ENCODE results near the gene DARS2. TPM values are rescaled to one million over a fixed set of nuclear protein-coding genes. Genes with fewer than 3 reads are reported as not detected.

Gene DARS2
- total and polyA plus RNA-seq, 10 of the 15 experiments (the other 5 are each of a cell fraction or from before 2014, with no cell fraction given): 23.9 to 69.7 (median 37.3) TPM

DNA sequence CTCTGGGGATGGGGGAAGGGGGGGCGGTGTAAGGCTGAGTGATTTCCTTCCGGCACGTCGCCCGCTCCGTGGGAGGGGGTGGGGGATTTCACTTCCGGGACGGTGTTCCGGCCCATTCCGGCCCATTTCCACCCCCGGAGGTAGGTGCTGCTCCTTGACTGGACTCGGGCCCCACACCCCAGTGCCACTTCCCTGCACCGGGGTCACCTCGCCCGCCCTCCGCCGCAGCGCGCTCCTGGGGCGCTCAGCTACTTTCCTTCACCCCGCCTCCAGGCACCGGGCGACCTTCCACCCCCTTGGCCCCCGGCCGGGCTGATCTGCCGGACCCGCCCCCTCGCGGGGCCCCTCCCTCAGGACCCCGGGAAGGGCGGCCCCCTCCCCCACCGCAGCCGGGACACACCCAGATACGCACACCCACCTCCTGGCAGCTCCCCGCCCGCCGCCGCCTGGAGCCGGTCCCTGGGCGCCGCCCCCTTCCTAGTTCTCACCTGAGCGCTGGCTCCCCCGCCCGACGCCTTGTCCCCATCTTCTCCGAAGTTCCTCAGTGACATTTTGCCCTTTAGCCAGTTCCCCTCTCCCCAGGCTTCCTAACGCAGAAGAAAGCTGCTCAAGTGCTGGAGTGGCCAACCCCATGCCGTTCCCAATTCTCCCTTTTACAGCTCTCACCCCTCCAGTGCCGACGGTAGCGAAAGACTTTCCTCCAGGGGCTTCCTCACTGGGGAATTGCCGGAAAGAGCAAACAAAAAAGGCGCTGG, 44.0 kb downstream of the DARS2 start, which contains the start of gene ZBTB37 (continued):
- TF ChIP-seq, protein P1, sequence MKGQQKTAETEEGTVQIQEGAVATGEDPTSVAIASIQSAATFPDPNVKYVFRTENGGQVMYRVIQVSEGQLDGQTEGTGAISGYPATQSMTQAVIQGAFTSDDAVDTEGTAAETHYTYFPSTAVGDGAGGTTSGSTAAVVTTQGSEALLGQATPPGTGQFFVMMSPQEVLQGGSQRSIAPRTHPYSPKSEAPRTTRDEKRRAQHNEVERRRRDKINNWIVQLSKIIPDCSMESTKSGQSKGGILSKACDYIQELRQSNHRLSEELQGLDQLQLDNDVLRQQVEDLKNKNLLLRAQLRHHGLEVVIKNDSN (IDR thresholded peaks at IDR 0.05; ENCODE audit: borderline replicate concordance, extremely low read length, insufficient read depth, low read depth, low read length): no peak
- TF ChIP-seq, protein P2, sequence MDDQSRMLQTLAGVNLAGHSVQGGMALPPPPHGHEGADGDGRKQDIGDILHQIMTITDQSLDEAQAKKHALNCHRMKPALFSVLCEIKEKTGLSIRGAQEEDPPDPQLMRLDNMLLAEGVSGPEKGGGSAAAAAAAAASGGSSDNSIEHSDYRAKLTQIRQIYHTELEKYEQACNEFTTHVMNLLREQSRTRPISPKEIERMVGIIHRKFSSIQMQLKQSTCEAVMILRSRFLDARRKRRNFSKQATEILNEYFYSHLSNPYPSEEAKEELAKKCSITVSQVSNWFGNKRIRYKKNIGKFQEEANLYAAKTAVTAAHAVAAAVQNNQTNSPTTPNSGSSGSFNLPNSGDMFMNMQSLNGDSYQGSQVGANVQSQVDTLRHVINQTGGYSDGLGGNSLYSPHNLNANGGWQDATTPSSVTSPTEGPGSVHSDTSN (IDR thresholded peaks at IDR 0.05; ENCODE audit: insufficient replicate concordance, low read depth, low read length): no peak
- TF ChIP-seq MYB (IDR thresholded peaks at IDR 0.05; ENCODE audit: borderline replicate concordance, low read depth, low read length): no peak
- peak; percentile 91 for TF ChIP-seq MEF2B (IDR thresholded peaks at IDR 0.05; ENCODE audit: partially characterized antibody, poor library complexity, severe bottlenecking)
- no peak; the same call in 1 of the 2 replicates for TF ChIP-seq TARDBP (IDR thresholded peaks at IDR 0.05; ENCODE audit: borderline replicate concordance)
- TF ChIP-seq TBL1XR1 (IDR thresholded peaks at IDR 0.05; ENCODE audit: low read depth, low read length): no peak
- TF ChIP-seq, protein P3, sequence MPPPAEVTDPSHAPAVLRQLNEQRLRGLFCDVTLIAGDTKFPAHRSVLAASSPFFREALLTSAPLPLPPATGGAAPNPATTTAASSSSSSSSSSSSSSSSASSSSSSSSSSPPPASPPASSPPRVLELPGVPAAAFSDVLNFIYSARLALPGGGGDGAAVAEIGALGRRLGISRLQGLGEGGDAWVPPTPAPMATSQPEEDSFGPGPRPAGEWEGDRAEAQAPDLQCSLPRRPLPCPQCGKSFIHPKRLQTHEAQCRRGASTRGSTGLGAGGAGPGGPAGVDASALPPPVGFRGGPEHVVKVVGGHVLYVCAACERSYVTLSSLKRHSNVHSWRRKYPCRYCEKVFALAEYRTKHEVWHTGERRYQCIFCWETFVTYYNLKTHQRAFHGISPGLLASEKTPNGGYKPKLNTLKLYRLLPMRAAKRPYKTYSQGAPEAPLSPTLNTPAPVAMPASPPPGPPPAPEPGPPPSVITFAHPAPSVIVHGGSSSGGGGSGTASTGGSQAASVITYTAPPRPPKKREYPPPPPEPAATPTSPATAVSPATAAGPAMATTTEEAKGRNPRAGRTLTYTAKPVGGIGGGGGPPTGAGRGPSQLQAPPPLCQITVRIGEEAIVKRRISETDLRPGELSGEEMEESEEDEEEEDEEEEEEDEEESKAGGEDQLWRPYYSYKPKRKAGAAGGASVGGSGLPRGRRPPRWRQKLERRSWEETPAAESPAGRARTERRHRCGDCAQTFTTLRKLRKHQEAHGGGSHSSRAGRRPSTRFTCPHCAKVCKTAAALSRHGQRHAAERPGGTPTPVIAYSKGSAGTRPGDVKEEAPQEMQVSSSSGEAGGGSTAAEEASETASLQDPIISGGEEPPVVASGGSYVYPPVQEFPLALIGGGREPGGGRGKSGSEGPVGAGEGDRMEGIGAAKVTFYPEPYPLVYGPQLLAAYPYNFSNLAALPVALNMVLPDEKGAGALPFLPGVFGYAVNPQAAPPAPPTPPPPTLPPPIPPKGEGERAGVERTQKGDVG (CRISPR knock-in tag; IDR thresholded peaks at IDR 0.05): no peak
- TF ChIP-seq FOS (IDR thresholded peaks at IDR 0.05; ENCODE audit: borderline replicate concordance, extremely low read depth, insufficient read length): no peak
- TF ChIP-seq NR2F1 (conservative IDR thresholded peaks at IDR 0.05): peak; percentile 96
- no peak for TF ChIP-seq CHD1 (IDR thresholded peaks at IDR 0.05; ENCODE audit: low read depth, low read length)
- TF ChIP-seq MXI1 (IDR thresholded peaks at IDR 0.05; ENCODE audit: low read depth, low read length): no peak
- TF ChIP-seq SRF (IDR thresholded peaks at IDR 0.05; ENCODE audit: low read depth in 2 of 2, low read length in 2 of 2): no peak
- peak; percentile 8; the same call in 1 of the 2 replicates for TF ChIP-seq SREBF2 (IDR thresholded peaks at IDR 0.05; ENCODE audit: low read length)
- no peak for TF ChIP-seq SUZ12 (IDR thresholded peaks at IDR 0.05; ENCODE audit: unreplicated experiment)
- TF ChIP-seq BCL11A (IDR thresholded peaks at IDR 0.05; ENCODE audit: low read depth, low read length): no peak
- no peak for TF ChIP-seq RCOR1 (conservative IDR thresholded peaks at IDR 0.05; ENCODE audit: low read depth, low read length)
- TF ChIP-seq LARP7 (IDR thresholded peaks at IDR 0.05): peak; percentile 22; the same call in 1 of the 2 replicates
- TF ChIP-seq CHD4 (IDR thresholded peaks at IDR 0.05): no peak
- TF ChIP-seq, protein P4, sequence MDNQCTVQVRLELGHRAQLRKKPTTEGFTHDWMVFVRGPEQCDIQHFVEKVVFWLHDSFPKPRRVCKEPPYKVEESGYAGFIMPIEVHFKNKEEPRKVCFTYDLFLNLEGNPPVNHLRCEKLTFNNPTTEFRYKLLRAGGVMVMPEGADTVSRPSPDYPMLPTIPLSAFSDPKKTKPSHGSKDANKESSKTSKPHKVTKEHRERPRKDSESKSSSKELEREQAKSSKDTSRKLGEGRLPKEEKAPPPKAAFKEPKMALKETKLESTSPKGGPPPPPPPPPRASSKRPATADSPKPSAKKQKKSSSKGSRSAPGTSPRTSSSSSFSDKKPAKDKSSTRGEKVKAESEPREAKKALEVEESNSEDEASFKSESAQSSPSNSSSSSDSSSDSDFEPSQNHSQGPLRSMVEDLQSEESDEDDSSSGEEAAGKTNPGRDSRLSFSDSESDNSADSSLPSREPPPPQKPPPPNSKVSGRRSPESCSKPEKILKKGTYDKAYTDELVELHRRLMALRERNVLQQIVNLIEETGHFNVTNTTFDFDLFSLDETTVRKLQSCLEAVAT (IDR thresholded peaks at IDR 0.05): no peak
- TF ChIP-seq SIN3A (IDR thresholded peaks at IDR 0.05; ENCODE audit: low read depth, low read length): 0 out of 2 replicates have a peak, but pooled peaks have one; percentile 65
- TF ChIP-seq SPI1 (IDR thresholded peaks at IDR 0.05; ENCODE audit: borderline replicate concordance, insufficient read depth, low read depth, low read length): peak; percentile 32; the same call in 1 of the 2 replicates

Data from GM12878 (cell line).